ENCODE measurements around the gene PIGQ. TPM values are rescaled to one million over a fixed set of nuclear protein-coding genes. Genes with fewer than 3 reads are reported as not detected.
A peak's percentile ranks its signal among the peaks of the same experiment; 100 is the strongest.

Gene PIGQ
- total RNA-seq, 2 donors from 2014 or later, result 21.9 to 24.2 TPM

DNA sequence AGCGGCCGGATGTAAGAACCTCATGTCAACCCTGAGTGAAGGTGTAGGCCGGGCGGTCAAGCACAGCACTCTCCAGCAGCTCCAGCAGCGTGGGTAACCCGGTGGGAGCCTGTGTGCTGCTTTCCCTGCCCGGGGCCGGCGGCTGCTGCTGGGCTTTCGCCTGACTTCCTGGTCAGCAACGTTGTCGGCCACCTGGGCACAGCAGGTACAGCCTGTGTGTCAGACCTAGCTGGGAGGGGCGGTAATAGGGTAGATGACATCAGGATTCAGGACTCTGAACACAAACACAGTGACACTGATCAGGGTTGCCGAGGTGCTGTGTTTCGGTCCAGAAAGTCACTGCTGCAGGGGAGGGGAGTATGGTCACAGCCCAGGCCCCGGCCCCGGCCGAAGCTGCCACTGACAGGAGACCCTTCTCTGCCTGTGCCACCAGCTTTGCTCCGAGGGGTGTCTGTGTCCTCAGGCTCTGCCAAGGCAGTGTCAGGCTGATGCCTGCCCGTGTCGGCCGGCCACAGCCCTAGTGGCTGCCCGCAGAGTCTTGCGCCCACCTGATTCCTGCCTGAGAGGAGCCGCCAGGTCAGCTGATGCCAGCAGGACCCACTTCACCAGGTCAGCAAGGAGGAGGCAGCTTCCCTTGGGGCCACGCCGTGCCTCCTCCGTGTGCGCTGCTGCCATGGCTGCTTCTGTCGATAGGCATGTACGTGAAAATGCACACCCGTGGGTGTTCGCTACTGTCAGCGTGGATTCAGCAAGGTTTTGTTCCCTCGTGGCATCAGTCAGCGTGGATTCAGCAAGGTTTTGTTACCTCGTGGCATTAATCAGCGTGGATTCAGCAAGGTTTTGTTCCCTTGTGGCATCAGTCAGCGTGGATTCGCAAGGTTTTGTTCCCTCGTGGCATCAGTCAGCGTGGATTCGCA, 29.3 kb downstream of the PIGQ start:
- no peak for ATAC-seq

DNA sequence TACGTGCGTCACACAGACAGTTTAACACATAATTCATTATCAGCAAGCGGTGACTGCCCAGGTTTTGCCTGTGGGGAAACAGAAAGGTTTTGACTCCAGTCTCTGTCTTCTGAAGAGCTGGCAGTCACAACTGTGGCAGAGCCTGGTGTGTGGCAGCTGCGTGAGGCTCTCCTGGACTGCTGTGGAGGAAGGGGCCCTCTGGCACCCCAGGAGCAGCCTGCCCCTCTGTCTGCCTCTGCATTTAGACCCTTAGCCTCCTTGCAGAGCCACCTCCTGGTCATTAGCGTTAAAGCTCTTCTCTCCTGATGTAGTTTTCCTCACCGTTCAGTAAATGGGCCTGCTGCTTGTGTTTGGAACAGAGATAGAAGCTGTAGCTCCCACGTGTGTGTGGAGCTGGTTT, 31.0 kb downstream of the PIGQ start:
- DNase-seq (ENCODE audit: low spot score in 2 of 2) (no peak), ATAC-seq (peak in 1 of 2 donors; percentile 60)
- H3K27ac Mint-ChIP-seq, result peak overlapping the region in 1 of 2 donors; percentile 77
- H3K9me3 Mint-ChIP-seq, result no peaks in the 10 kb centered on the region
- no peaks in the 10 kb centered on the region for H3K36me3 Mint-ChIP-seq

More for the DNA sequence above, 29.3 kb downstream of the PIGQ start:
- Mint-ChIP-seq H3K27ac (no peak overlapping the region), H3K36me3 (no peaks in the 10 kb centered on the region), H3K9me3 (no peaks in the 10 kb centered on the region)
- DNase-seq (ENCODE audit: low spot score in 2 of 2), result no peak

DNA sequence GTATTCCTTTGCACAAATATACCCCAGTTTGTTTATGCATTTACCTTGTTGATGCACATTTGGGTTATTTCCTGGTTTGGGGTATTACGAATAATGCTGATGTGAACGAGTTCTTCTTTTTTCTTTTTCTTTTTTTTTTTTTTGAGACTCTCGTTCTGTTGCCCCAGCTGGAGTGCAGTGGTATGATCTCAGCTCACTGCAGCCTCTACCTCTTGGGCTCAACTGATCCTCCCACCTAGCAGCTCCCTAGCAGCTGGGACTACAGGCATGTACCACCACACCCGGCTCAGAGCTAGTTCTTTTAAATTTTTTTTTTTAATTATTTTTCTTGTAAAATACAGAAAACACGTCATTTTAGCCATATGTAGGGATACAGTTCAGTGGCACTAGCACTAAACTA, 34.2 kb downstream of the PIGQ start:
- H3K27ac Mint-ChIP-seq, result no peak overlapping the region
- H3K9me3 Mint-ChIP-seq, result no peaks in the 10 kb centered on the region
- ATAC-seq (no peak), DNase-seq (ENCODE audit: low spot score in 2 of 2) (no peak)
- no peaks in the 10 kb centered on the region for H3K36me3 Mint-ChIP-seq

DNA sequence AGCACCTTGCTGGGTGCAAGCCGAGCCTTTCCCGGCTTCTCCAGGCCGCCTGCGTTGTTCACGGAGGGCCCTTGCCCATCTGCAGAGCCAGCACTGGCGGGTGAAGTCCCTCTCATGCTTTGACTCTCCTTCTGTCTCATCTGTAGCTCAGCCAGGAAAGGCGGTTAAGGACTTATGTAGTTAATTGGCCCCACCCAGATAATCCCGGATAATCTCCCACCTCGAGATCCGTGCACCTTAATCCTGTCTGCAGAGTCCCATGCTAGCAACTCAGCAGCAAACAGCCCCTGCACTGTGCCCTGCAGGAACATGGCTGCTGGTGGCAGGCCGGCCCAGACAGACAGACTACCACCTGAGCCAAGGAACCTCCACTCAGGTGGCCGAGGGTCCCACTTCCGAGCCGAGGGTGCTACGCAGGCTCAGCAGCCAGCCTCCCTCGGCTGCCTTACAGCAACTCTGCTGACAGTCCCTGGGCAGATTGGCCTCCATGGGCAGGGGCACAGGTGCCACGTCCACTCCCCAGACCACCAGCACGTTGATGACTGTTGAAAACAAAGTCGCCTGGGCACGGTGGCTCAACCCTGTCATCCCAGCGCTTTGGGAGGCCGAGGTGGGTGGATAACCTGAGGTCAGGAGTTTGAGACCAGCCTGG, 37.0 kb downstream of the PIGQ start:
- Mint-ChIP-seq H3K27ac (no peak overlapping the region), H3K9me3 (no peaks in the 10 kb centered on the region), H3K36me3 (no peaks in the 10 kb centered on the region)
- no peak for ATAC-seq
- no peak for DNase-seq (ENCODE audit: low spot score in 2 of 2)

DNA sequence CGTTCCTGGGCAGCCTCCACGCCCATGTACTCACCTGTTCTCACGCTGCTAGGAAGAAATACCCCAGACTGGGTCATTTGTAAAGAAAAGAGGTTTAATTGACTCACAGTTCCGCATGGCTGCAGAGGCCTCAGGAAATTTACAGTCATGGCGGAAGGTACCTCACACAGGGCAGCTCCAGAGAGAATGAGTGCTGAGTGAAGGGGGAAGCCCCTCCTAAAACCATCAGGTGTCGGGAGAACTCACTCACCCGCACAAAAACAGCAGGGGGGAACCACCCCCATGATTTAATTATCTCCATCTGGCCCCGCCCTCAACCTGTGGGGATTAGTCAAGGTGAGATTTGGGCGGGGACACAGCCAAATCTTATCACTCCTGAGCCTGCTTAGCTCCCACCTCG, 38.3 kb downstream of the PIGQ start:
- peak; percentile 91 to 97 for ATAC-seq
- Mint-ChIP-seq H3K9me3 (no peaks in the 10 kb centered on the region), H3K27ac (peak overlapping the region; percentile 9 to 69), H3K36me3 (no peaks in the 10 kb centered on the region)
- DNase-seq (ENCODE audit: low spot score in 2 of 2), result peak; percentile 32 to 80

DNA sequence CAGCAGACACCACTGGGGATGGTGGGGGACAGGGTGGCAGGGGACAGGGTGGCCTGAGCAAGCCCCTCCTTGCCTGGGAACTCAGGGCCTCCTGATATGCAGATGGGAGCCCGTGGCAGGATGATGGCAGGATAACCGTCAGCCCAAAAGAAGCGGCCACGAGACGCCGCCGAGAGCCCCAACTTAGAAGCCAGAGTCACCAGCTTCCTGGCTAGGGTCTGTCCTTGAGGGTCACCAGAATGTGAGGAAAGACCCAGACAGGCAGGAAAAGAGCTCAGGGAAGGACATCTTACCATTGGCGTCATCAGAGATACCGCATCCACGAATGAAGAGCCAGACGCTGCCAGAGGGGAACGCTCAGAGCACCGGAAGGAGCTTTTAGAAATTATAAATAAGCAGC, 39.5 kb downstream of the PIGQ start:
- Mint-ChIP-seq H3K9me3 (no peaks in the 10 kb centered on the region), H3K36me3 (no peaks in the 10 kb centered on the region), H3K27ac (peak overlapping the region in 1 of 2 donors; percentile 69)
- ATAC-seq, result no peak
- no peak for DNase-seq (ENCODE audit: low spot score in 2 of 2)

DNA sequence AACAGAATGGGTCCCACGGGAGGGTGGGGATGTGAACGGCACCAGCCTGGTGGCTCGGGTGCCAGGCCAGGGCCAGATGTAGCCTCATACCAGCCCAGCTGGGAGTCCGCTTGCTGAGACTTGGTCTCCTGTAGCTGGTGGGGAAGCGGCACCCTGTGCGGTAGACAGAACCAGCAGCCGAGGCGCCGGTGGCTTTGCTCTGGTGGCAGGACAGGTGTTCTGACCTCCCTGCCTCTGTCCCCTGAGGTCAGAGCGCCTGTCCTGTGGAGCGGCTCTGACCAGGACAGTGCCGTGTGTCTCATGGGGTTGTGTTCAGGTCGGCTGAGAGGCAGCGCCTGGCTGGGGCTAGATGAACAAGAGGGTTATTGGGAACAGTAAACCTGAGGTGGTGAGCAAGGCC, 40.2 kb downstream of the PIGQ start:
- H3K36me3 Mint-ChIP-seq, result no peaks in the 10 kb centered on the region
- no peaks in the 10 kb centered on the region for H3K9me3 Mint-ChIP-seq
- no peak for DNase-seq (ENCODE audit: low spot score in 2 of 2)
- ATAC-seq, result no peak
- H3K27ac Mint-ChIP-seq, result peak overlapping the region in 1 of 2 donors; percentile 35

DNA sequence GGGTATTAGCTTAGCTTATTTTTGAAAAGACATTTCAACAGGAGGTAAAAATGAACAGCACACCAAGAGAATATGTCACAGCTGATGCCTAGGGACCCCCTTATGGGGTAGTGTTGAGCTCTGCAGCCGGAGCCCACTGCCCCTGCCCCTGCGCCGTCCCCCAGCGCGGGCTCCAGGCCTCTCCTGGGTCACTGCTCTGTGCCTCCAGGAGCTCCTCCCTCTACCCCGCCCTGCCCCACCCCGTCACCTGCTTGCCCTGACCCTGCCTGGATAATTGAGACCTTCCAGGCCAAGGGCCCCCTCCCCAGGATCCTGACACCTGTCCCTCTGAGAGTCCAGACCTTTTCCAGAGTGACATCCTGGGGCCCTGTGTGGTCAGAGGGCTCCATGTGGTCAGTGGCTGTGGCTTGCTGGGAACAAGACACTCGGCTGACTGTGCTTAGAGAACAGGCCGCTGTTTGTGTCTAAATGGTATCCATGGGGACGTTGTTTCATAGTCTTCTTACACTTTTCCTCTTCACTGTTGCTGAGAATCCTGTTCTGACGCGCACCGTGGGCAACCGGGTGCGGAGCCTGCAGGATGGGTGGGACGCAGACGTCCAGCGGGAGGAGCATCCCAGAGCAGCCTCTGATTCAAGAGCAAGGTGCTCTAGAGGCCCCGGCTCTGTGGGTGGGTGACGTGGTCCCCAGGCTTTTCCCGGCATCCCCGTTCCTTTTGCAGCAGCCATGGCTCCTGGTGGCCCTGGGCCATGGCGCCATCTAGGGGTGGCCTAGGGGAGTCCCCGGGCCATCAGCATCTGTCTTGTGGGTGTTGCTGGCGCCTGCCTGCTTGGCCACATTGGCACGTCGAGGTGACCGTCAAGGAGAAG, 41.0 kb downstream of the PIGQ start:
- peak; percentile 66 to 74 for DNase-seq (ENCODE audit: low spot score in 2 of 2)
- H3K27ac Mint-ChIP-seq, result peak overlapping the region; percentile 29 to 35
- no peaks in the 10 kb centered on the region for H3K36me3 Mint-ChIP-seq
- no peaks in the 10 kb centered on the region for H3K9me3 Mint-ChIP-seq
- peak; percentile 28 to 69 for ATAC-seq

DNA sequence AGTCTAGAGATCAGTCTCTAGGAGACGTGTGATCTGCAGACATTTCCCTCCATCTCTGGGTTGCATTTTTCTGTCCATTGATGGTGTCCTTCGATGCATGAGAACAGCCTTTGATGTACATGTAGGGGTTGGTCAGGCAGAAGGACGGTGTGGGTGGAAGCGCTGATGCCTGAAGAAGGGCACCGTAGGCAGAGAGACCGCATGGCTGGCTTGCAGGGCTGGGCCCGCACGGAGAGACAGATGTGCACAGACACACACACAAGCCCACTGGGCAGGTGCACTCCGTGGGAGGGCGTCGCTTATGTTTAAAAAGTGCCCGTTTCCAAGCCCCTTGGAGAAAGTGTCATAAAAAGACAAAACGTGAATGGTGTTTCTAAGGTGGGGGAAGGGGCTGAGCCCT, 45.4 kb downstream of the PIGQ start:
- Mint-ChIP-seq H3K9me3 (no peaks in the 10 kb centered on the region), H3K27ac (peak overlapping the region in 1 of 2 donors; percentile 23), H3K36me3 (no peaks in the 10 kb centered on the region)
- DNase-seq (ENCODE audit: low spot score in 2 of 2) (no peak), ATAC-seq (no peak)

DNA sequence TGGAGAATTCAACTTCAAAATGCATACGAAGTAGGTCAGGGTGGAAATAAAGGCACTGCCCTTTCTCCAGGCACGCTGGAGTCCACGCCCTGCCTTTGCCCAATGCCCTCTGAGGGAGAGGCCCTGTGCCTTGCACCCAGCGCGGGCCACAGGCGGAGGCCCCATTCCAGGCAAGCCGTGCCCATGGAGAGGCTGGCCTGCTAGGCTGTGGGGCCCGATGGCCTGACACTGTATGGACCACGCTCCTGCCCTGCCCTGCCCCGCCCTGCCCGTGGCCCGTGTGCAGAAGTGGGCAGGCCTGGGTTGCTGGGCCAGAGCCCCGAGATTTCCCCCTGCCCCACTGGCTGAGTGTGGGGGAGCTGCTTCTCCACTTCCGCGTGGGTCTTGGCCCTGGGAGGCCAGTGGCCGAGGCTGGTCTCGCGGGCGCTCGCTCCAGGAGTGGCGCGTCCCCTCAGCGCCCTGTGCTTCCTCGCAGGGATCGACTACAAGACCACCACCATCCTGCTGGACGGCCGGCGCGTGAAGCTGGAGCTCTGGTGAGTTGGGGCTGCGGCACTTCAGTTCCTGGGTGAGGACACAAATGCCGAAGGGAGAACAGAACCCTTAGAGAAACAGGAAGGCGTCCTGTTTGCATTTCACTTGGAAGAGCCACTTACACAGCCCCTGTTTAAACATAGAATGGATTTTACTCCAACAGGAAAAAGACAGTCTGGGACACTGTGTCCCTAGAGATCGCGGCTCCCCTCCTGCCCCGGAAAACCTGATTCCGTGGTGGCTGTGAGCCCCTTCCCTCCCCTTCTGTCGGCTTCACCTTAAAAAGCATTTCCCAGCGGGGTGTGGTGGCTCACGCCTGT, 47.2 kb downstream of the PIGQ start:
- Mint-ChIP-seq H3K9me3 (no peaks in the 10 kb centered on the region), H3K27ac (no peak overlapping the region), H3K36me3 (no peaks in the 10 kb centered on the region)
- ATAC-seq (no peak), DNase-seq (ENCODE audit: low spot score in 2 of 2) (no peak)

DNA sequence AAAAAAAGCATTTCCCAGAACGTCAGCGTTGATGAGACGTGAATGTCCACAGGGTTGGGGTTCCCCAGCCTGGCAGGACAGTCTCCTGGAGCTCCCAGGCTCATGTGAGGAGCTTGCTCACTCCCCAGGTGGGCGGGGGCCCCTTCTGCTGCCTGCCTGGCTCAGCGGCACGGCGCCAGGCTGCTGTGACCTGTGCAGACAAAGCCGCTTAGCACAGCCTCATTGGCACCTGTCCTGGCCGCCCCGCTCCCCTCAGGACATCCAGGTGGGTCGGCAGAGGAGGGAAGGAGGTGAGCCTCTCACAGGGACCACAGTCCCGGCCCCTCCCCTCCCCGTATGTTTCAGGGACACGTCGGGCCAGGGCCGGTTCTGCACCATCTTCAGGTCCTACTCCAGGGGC, 48.1 kb downstream of the PIGQ start:
- Mint-ChIP-seq H3K27ac (no peak overlapping the region), H3K36me3 (no peaks in the 10 kb centered on the region), H3K9me3 (no peaks in the 10 kb centered on the region)
- ATAC-seq (no peak), DNase-seq (ENCODE audit: low spot score in 2 of 2) (no peak)

DNA sequence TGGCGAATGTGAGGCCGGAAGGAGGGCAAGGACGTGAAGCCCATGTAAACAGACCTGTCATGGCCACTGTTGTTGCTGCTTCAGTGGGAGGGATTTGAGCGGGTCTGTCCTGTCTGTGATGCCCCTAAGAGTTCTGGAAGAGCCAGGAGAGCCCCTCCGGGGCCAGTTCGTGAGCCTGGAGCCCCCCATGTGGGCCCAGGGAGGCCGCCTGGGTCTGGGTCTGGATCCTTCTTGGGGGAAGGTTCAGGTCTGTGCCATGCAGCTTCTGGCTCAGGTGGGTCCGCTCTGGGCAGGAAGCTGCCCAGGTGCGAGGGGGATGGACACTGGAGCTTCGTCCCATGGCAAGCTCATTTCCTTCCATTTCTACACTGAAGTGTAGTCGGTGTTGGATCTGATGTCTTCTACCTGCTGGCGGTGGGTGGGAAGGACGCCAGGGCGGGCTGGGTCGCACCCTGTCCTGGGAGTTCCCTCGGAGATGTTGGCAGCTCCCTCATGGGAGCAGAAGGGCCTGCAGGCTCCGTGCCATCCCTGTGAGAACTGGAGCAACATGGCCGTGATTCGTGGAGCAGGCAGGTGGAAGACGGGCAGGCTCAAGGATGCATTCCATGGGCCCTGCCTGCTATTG, 49.8 kb downstream of the PIGQ start:
- Mint-ChIP-seq H3K27ac (peak overlapping the region in 1 of 2 donors; percentile 44), H3K36me3 (no peaks in the 10 kb centered on the region), H3K9me3 (no peaks in the 10 kb centered on the region)
- no peak for ATAC-seq
- no peak for DNase-seq (ENCODE audit: low spot score in 2 of 2)

DNA sequence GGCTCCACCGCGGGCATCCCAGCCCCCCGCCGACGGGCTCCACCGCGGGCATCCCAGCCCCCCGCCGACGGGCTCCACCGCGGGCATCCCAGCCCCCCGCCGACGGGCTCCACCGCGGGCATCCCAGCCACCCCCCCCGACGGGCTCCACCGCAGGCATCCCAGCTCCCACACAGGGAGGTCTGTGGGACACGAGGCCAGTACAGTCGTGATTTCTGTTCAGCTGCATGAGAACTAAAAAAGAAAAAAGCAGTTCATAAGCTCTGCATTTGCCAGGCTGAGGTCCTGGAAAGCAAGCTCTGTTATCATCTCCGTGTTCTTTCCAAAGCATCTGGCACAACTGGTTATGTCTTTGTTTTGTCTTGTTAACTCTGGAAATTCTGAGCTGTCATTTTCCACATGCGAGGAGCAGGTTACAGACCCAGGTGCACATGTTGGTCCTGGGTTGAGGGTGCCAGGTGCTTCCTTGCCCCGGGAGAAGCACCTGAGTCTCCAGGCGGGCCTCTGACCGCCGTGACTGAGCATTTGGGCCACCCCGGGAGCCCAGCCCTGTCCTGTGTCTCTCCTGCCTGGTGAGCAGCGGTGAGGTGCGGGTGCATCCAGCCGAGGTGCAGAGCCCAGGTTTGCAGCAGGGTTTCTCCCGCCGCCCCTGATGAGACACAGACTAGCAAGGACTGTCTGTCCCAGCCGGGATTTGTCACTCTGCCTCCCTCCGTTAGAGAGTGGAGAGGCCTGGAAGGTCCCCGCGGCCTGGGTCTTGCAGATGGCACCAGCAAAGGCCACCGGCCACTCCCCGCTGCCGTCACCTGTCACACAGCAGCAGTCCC, 51.1 kb downstream of the PIGQ start:
- no peaks in the 10 kb centered on the region for H3K9me3 Mint-ChIP-seq
- no peak overlapping the region for H3K27ac Mint-ChIP-seq
- DNase-seq (ENCODE audit: low spot score in 2 of 2) (no peak), ATAC-seq (no peak)
- no peaks in the 10 kb centered on the region for H3K36me3 Mint-ChIP-seq

DNA sequence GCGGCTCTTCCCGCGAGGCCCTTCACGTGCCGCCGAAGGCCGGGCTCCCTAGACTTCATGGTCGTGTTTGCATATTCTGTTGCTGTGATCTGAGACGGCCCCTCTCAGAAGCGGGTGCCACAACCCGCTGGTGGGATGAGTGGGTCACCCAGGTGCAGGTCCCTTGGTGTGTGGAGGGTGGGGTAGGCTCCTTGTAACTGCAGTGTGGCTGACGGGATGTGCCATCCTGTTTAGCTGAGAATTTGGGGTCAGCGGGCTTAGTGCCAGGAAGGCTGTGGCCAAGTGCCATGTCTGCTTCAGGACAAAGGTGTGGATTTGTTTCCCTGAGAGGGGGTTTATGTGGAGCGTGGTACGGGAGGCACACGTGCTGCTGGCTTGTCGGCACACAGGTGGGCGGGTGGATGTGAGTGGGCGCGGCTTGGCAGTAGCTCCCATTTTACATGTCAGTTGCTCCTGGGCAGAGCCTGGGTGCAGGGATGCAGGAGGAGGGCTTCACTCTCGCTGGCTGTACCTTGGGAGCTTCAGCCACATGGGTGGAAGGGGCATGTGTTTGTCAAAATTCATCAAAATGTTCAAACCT, 51.8 kb downstream of the PIGQ start:
- no peak overlapping the region for H3K27ac Mint-ChIP-seq

DNA sequence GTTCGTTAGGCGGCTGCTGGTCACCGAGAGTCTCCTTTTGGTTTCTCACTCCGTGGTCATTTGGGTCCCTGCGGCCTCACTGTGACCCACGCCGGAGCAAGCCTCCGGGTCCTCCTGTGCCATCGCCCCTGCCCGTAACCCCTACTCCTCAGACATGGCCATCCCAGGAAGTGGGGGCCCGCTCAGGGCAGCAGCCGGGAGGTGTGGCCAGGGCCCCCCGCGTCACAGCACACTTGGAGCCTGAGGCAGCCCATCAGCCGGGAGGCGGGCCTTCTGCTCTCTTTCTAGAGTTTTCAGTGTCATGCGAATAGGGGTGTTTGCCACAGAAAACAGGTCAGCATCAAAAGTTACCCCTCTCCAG, 53.1 kb downstream of the PIGQ start:
- Mint-ChIP-seq H3K36me3 (no peaks in the 10 kb centered on the region), H3K27ac (no peak overlapping the region), H3K9me3 (no peaks in the 10 kb centered on the region)
- DNase-seq (ENCODE audit: low spot score in 2 of 2) (no peak), ATAC-seq (no peak)

More for the DNA sequence above, 51.8 kb downstream of the PIGQ start:
- no peak for ATAC-seq
- DNase-seq (ENCODE audit: low spot score in 2 of 2), result no peak
- Mint-ChIP-seq H3K36me3 (no peaks in the 10 kb centered on the region), H3K9me3 (no peaks in the 10 kb centered on the region)
